Osteocyte (in vitro differentiated cells): ENCODE results near the gene GATAD2B. TPM values are rescaled to one million over a fixed set of nuclear protein-coding genes. Genes with fewer than 3 reads are reported as not detected.

ENCODE experiments used
- DNase-seq: peaks from one replicate; pipeline ENCODE4 v3.0.0; 2021; ENCODE audit warnings: mixed read lengths; ENCODE audit not compliant: unreplicated experiment; ENCODE audit errors: extremely low spot score
- H3K27ac Mint-ChIP-seq: one replicate; pipeline ENCODE4 v1.8.0; 2021; ENCODE audit warnings: mild to moderate bottlenecking, mixed read lengths; ENCODE audit not compliant: unreplicated experiment
- H3K27me3 Mint-ChIP-seq: one replicate; pipeline ENCODE4 v1.8.0; 2021; ENCODE audit warnings: mixed read lengths; ENCODE audit not compliant: unreplicated experiment
- H3K36me3 Mint-ChIP-seq: one replicate; pipeline ENCODE4 v1.8.0; 2021; ENCODE audit warnings: mixed read lengths; ENCODE audit not compliant: unreplicated experiment
- H3K4me1 Mint-ChIP-seq: one replicate; pipeline ENCODE4 v1.8.0; 2021; ENCODE audit warnings: mixed read lengths; ENCODE audit not compliant: unreplicated experiment
- H3K4me3 Mint-ChIP-seq: one replicate; pipeline ENCODE4 v1.8.0; 2021; ENCODE audit warnings: mild to moderate bottlenecking, moderate library complexity, mixed read lengths; ENCODE audit not compliant: unreplicated experiment
- H3K9me3 Mint-ChIP-seq: one replicate; pipeline ENCODE4 v1.8.0; 2021; ENCODE audit warnings: mixed read lengths; ENCODE audit not compliant: unreplicated experiment
- CTCF ChIP-seq: fragments of 200-600 bp; sonication (generic); IDR thresholded peaks from 2 replicates; pipeline ENCODE4 v1.5.0; 2021; ENCODE audit warnings: antibody characterized with exemption, mild to moderate bottlenecking, moderate library complexity
- total RNA-seq: library from RNA; stranded (reverse); gene quantifications from 2 replicates; pipeline ENCODE4 v1.2.1, GENCODE V29; 2021

GATAD2B gene
- total RNA-seq, 1 donor from 2014 or later, result 66.7 TPM

DNA sequence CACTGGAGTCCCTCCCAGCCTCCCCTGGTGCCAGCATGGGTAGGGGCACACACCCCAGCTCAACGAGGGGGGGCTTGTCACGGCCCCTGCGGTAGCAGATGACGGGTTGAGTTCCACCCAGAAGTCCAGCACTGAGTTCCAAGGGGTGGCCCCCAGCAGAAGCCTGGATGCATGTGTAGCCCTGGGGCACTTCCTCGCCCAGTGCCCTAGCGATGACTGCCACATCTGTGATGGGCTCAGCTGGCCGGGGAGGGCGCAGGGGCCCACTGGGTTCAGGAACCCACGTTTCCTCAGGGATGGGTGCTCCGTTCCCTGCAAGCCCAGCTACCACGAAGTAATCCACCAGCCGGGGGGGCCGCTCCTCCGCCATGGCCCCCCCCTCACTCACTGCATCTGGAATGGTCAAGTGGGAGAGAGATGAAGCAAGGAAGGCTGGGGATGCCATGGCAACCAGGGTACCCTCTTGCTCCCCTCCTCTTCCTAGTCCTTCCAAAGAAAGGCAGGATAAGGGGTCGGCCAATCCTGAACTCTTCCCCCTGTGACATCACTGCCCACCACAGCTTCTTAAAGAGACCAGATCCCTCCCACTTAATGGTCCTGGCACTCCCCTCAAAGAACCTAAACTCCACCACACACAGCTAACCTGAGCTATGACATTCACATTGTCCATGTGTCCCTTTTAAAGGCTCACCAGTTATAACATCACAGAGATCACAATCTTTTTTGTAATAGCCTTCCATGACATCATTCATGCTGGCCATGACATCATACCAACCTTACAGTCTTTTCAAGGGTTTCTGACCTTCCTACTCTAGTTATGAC, 21.4 kb upstream of the GATAD2B start:
- no peak for TF ChIP-seq CTCF
- no peak for DNase-seq
- peak overlapping the region; percentile 28 for H3K4me3 Mint-ChIP-seq
- H3K9me3 Mint-ChIP-seq, result no peaks in the 10 kb centered on the region
- peaks cover 18% of the 10 kb centered on the region for H3K4me1 Mint-ChIP-seq
- peak overlapping the region; percentile 15 for H3K27ac Mint-ChIP-seq
- peaks cover 17% of the 10 kb centered on the region for H3K36me3 Mint-ChIP-seq
- no peaks in the 10 kb centered on the region for H3K27me3 Mint-ChIP-seq

DNA sequence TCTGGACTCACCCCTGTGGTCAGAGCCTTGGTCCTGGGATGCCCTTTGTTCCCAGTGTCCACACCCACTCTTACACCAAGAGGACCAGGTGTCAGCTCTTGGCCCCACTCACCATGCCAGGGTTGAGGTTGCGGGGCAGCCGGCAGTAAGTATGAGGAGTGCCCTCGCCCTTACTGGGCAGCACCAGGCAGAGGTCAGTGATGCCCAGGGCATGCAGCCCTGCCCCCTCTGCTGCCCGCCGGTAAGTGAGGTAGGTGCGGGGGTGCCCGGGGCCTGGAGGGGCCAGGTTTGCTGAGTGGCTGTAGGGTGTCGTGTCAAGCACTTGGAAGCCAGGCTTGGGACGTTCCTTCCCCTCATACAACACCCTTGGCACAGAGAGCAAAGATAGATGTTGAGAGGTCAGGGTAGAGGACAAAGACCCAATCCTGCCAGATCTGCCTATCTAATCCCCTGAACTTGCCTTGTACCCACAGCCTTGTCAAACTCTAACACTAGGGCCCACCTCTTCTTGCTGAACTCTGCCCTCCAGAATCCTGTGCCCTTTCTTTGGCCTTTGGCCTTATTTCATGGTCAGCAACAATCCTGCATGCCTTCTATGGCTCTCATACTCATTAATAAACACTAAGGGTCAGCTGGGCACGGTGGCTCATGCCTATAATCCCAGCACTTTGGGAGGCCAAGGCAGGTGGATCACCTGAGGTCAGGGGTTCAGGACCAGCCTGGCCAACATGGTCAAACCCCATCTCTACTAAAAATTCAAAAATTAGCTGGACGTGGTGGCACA, 20.2 kb upstream of the GATAD2B start:
- Mint-ChIP-seq H3K9me3 (no peaks in the 10 kb centered on the region), H3K4me3 (no peak overlapping the region), H3K27me3 (no peaks in the 10 kb centered on the region), H3K27ac (no peak overlapping the region), H3K36me3 (peaks cover 15% of the 10 kb centered on the region), H3K4me1 (peaks cover 18% of the 10 kb centered on the region)
- DNase-seq, result no peak
- TF ChIP-seq CTCF, result no peak

DNA sequence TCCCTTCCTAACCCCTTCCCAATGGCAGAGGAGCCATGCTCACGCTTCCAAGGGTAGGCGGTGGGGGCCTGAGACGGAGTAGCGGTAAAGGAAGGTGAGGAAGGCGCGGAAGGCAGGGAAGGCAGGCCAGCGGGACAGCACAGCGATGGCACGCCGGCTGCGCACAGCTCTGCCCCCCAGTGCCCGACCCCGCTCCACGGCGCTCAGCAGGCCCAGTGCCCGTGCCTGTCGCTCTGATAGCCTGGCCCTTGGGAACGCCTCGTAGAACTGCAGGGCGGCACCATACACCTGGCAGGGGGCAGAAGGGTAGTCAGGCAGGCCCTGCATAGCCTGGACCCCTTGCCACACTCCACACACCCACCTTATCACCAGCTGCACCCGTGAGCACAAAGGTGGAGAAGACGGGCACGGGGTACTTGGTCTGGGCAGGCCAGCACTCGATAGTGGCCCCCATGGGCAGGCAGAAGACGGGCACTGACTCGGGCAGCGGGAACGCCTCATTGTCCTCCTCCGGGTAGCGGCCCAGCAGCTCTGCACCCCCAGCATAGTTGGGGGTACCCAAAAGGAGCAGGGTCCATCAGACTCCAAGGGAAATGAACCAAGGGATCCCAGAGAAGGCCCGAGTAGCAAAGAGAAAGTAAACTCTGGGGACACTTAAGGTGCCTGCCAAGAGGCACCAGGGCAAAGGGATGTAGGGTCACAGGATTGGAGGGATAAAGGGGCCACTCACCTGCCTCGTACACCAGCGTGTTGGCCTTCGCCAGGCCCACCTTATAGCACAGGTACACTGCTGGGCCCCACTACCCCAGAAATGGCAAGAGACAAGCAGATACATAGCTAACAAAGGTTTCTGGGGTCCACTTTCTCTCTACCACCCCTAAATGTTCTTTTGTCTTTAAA, 19.3 kb upstream of the GATAD2B start:
- no peak for TF ChIP-seq CTCF
- H3K36me3 Mint-ChIP-seq, result peaks cover 18% of the 10 kb centered on the region
- H3K4me3 Mint-ChIP-seq, result no peak overlapping the region
- no peak for DNase-seq
- no peak overlapping the region for H3K27ac Mint-ChIP-seq
- H3K27me3 Mint-ChIP-seq, result no peaks in the 10 kb centered on the region
- H3K9me3 Mint-ChIP-seq, result no peaks in the 10 kb centered on the region
- peaks cover 18% of the 10 kb centered on the region for H3K4me1 Mint-ChIP-seq

GRCh38 chr1:153940756-153941155, 18.0 kb upstream of the GATAD2B start:
- peaks cover 15% of the 10 kb centered on the region for H3K4me1 Mint-ChIP-seq
- DNase-seq, result no peak
- H3K36me3 Mint-ChIP-seq, result peaks cover 26% of the 10 kb centered on the region
- TF ChIP-seq CTCF, result no peak
- H3K27ac Mint-ChIP-seq, result no peak overlapping the region
- H3K27me3 Mint-ChIP-seq, result no peaks in the 10 kb centered on the region
- H3K4me3 Mint-ChIP-seq, result no peak overlapping the region
- H3K9me3 Mint-ChIP-seq, result no peaks in the 10 kb centered on the region
